GM18867 (cell line): ENCODE measurements around the gene ZBTB7A.

Experiments
- ATAC-seq: cut with Tn5 transposase; IDR thresholded peaks from one replicate; pipeline ENCODE4 v1.9.1; 2021; ENCODE audit warnings: mild to moderate bottlenecking, moderate library complexity; ENCODE audit not compliant: unreplicated experiment

The ZBTB7A gene

GRCh38 chr19:4038661-4039423, 27.9 kb downstream of the ZBTB7A start:
- ATAC-seq: no peak

GRCh38 chr19:4038057-4038456, 28.6 kb downstream of the ZBTB7A start:
- no peak for ATAC-seq

DNA sequence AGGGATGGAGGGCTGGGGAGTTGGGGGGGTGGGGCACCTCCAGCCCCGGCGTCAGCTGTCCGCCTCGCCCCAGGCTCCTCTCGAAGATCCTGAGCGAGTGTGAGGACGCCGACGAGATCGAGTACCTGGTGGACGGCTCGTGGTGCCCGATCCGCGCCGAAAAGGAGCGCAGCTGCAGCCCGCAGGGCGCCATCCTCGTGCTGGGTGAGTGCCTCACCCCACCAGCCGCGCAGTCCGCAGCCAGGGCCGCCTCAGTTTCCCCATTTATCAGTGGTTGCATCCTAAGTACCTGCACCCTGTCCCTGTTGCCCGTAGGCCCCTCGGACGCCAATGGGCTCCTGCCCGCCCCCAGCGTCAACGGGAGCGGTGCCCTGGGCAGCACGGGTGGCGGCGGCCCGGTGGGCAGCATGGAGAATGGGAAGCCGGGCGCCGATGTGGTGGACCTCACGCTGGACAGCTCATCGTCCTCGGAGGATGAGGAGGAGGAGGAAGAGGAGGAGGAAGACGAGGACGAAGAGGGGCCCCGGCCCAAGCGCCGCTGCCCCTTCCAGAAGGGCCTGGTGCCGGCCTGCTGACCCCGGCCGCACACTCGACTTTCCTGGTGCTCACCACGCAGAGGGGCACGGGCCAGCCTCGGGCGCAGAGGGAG, 29.3 kb downstream of the ZBTB7A start:
- no peak for ATAC-seq

DNA sequence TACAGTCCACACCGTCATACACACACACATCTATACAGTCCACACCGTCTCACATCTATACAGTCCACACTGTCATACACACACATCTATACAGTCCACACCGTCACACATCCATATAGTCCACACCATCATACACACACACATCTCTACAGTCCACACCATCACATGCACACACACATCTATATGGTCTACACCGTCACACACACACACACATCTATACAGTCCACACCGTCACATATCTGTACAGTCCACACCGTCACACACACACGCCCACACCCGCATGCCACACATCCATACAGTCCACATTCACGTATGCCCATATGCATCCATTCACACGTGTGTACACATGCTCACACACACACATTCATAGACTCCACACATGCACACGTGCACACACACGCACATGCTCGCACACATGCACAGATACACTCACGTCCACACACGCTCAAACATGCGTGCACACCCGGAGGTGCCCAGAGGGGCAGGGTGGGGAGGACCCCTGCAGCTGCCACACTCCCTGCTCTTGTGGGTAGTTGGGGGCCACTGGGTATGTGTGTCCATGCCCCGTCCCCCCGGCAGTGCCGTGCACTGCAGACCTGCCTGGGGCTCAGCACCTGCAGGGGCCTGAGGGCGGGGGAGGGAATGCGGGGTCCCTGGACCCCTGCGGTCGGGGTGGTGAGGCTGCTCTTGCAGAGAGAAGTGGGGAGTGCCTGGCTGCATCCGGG, 30.0 kb downstream of the ZBTB7A start:
- ATAC-seq: no peak

GRCh38 chr19:4035582-4035981, 31.1 kb downstream of the ZBTB7A start:
- ATAC-seq: no peak

- ATAC-seq: no peak
Observed at GRCh38 chr19:4035018-4035566, 31.6 kb downstream of the ZBTB7A start.

- no peak for ATAC-seq
Observed at GRCh38 chr19:4034048-4035017, 32.4 kb downstream of the ZBTB7A start.

GRCh38 chr19:4033028-4033956, 33.4 kb downstream of the ZBTB7A start:
- ATAC-seq: no peak

DNA sequence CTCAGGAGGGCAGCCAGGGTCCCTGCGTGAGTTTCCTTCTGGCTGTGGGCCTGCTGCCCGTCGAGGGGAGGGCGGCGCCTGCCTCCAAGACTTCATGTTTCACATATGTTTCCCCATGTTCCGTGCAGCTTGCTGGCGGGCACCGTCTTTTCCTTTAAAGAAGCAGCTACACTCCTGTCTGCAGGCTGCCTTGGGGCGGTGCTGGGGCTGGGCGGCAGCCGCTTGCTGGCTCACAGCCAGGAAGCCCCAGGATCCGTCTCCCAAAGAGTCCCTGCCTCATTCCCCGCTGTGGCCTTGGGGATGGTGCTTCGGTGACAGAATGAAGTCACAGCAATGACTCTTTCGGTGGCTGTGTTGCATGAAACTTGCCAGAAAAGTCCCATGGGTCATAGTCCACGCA, 34.3 kb downstream of the ZBTB7A start:
- no peak for ATAC-seq

DNA sequence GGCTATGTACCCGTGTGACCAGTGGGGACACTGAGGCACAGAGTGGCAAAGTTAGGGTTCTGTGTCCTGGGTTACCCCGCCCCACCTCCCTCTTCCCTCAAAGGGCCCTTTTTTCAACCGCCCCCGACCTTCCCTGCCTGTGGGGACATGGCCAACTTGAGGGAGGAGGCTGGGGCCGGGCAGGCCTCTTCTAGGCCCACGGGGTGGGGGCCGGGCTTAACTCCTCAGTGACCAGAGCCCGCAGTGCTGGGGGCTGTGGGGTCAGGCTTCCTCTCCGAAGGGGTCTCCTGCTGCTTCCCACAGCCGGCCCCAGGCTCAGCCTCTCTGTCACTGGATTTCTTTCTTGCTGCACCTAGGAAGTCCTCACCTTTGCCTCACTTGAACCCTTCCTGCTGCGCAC, 35.3 kb downstream of the ZBTB7A start:
- ATAC-seq: no peak

DNA sequence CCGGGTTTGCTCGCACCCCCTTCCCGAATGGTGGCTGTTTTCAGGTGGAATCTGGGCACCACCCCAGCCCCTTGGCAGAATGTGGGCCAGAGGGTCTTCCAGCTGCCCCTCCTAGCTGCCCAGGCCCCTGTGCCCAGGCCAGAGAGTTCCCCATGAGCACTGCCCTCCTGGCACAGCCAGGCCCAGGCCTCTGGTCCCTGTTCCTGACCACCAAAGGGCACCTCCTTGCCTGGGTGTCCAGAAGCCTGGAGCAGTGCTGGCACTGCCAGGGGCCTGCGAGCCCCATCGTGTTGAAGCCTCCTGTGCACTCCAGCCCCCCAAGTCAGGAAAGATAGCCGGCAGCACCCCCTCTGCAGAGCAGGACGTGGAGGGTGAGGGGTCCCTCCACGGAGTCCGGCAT, 35.7 kb downstream of the ZBTB7A start:
- no peak for ATAC-seq

- no peak for ATAC-seq
Observed at GRCh38 chr19:4030552-4030951, 36.1 kb downstream of the ZBTB7A start.

- ATAC-seq: no peak
Observed at GRCh38 chr19:4029247-4029614, 37.5 kb downstream of the ZBTB7A start.

DNA sequence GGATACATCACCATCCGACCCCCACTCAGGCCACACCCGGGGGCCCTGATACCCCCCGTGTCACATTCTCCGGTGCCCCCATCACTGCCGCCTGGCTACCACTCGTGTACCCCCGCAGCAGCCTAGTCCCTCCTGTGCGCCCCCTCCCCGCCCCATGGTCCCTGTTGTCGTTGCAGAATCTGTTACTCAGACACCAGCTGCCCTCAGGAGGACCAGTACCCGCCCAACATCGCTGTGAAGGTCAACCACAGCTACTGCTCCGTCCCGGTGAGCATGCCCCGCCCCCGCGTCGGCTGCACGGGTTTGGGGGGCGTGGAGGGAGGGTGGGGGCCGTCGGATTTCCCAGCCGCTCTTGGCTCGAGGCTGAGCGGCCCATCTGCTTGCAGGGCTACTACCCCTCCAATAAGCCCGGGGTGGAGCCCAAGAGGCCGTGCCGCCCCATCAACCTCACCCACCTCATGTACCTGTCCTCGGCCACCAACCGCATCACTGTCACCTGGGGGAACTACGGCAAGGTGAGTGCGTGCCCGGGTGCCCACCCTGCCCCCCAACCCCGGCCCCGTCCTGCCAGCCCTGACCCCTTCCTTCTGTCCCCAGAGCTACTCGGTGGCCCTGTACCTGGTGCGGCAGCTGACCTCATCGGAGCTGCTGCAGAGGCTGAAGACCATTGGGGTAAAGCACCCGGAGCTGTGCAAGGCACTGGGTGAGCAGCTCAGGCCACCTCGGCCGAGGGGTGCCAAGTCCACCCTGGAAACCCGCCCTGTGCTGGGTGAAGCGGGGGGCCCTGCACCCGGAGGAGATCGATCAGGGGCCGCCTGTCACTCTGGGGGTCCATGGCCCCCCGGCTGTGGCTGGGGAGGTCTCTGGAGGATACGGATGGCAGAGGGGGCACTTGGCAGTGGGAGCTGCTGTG, 38.1 kb downstream of the ZBTB7A start:
- ATAC-seq: no peak

GRCh38 chr19:4027146-4027545, 39.6 kb downstream of the ZBTB7A start:
- ATAC-seq: no peak

DNA sequence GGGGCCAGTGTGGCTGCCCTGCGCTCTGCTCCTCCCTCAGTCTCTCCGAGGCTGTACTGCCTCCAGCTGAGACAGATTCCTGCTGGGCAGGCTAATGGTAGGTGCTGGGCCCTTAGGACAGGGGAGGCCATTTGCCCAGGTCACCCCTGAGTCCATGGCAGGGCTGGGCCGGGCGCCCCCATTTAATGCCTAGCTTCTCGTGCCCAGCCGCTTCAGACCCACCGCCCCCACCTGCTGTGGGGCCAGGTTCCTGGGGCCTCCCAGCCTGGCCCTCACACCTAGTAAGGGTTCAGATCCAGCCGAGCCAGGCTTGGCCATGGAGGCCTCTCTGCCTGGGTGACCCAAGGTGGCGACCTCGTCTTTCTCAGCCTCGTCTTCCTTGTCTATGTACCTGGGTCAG, 41.4 kb downstream of the ZBTB7A start:
- no peak for ATAC-seq

GRCh38 chr19:4023600-4024398, 42.9 kb downstream of the ZBTB7A start:
- ATAC-seq: no peak

- no peak for ATAC-seq
Observed at GRCh38 chr19:4019578-4019977, 47.1 kb downstream of the ZBTB7A start.
